ENCODE results near the gene MTHFD1L. TPM values are rescaled to one million over a fixed set of nuclear protein-coding genes. Genes with fewer than 3 reads are reported as not detected.
"Not testable (repeated sequence)": the region's sequence is repeated elsewhere in the genome, so short reads cannot be mapped to it uniquely, and the experiment has no call there.

MTHFD1L gene
- total RNA-seq, 4 donors from 2014 or later = 4.7 to 45.9 (median 24.0) TPM

- ATAC-seq (ENCODE audit: low FRiP score) (no peak), DNase-seq (ENCODE audit: low spot score) (no peak)
- no peak for TF ChIP-seq CTCF (IDR thresholded peaks at IDR 0.05)
Observed at GRCh38 chr6:151109361-151109760, 243.9 kb downstream of the MTHFD1L start.

GRCh38 chr6:151109869-151110575 lies 244.5 kb downstream of the MTHFD1L start:
- no peak for ATAC-seq (ENCODE audit: low FRiP score)
- TF ChIP-seq CTCF (IDR thresholded peaks at IDR 0.05) = no peak
- no peak for DNase-seq (ENCODE audit: low spot score)

- ATAC-seq (ENCODE audit: low FRiP score) = no peak
- TF ChIP-seq CTCF (IDR thresholded peaks at IDR 0.05) = no peak
- no peak for DNase-seq (ENCODE audit: low spot score)
Observed at GRCh38 chr6:151110576-151110905, 245.0 kb downstream of the MTHFD1L start.

- ATAC-seq (ENCODE audit: low FRiP score) (no peak), DNase-seq (ENCODE audit: low spot score) (no peak)
- no peak for TF ChIP-seq CTCF (IDR thresholded peaks at IDR 0.05)
Observed at GRCh38 chr6:151111670-151112069, 246.2 kb downstream of the MTHFD1L start.

- ATAC-seq (ENCODE audit: low FRiP score) (no peak), DNase-seq (ENCODE audit: low spot score) (no peak)
- no peak for TF ChIP-seq CTCF (IDR thresholded peaks at IDR 0.05)
Observed at GRCh38 chr6:151112130-151112529, 246.6 kb downstream of the MTHFD1L start.

GRCh38 chr6:151112884-151113283 lies 247.4 kb downstream of the MTHFD1L start:
- DNase-seq (ENCODE audit: low spot score); ATAC-seq (ENCODE audit: low FRiP score): not testable (repeated sequence)

GRCh38 chr6:151113641-151114040 lies 248.1 kb downstream of the MTHFD1L start:
- DNase-seq (ENCODE audit: low spot score) = no peak
- no peak for TF ChIP-seq CTCF (IDR thresholded peaks at IDR 0.05)
- no peak for ATAC-seq (ENCODE audit: low FRiP score)
